A549 (cell line): Measurements from ENCODE around the gene SLCO2B1.

Experiments used
- ESRRA ChIP-seq: fragments of 150-350 bp; IDR thresholded peaks from 2 replicates; pipeline ENCODE4 v1.6.1; 2014; ENCODE audit warnings: mild to moderate bottlenecking, low read length, borderline replicate concordance
- POLR2A ChIP-seq: IDR thresholded peaks from 2 replicates; pipeline ENCODE4 v1.6.1; 2012; ENCODE audit warnings: mild to moderate bottlenecking, low read length
- RAD21 ChIP-seq, 2 experiments: fragments of >200 bp in 1 of 2; sonication (Bioruptor Twin) in 1 of 2; formaldehyde crosslinking in 1 of 2; IDR thresholded peaks in 1 of 2; conservative IDR thresholded peaks in 1 of 2; 2 replicates in 1 of 2; 3 replicates in 1 of 2; pipeline ENCODE4 v1.6.1; 2012 to 2018; ENCODE audit warnings: inconsistent platforms in 1 of 2
- RCOR1 ChIP-seq: fragments of 150-350 bp; IDR thresholded peaks from 2 replicates; pipeline ENCODE4 v1.6.1; 2014; ENCODE audit warnings: antibody characterized with exemption, low read length, low read depth

DNA sequence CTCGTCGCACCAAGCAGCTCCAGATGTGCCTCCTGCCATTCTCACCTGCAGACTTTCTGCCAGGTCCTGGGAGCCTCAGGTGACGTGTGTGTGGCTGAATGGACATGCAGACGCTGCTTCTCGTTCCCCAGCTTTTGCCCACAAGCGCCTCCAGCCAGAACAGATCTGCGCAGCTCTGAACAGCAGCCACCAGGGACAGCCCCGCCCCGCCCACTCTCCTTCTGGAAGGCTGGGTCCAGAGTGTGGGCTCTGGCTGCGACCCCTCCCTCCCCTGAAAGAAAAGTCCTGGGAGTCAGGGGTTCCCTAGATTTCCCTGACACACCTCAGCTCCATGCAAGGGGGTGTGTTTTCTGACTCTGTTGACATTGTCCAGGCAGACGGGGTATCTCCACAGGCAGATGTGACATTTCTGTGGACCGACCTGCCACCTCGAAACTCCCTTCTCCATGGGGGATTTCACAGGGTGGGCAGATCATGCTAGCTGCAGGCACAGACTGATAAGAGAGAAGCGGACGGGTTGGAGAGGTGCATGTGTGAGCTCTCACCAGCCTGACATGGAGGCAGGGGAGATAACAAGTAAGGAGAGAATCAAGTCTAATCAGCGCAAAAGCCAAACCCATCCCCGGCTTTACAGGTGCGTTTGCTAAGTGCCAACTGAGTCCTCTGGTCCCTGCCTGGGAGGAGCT, 19.8 kb downstream of the SLCO2B1 start:
- no peak for TF ChIP-seq RCOR1
- no peak for TF ChIP-seq RAD21 (conservative IDR thresholded peaks at IDR 0.05 in 1 of 2, IDR thresholded peaks at IDR 0.05 in 1 of 2)
- TF ChIP-seq ESRRA = no peak
- TF ChIP-seq POLR2A = no peak
